Mesendoderm (in vitro differentiated cells): ENCODE data around the gene RNF213. TPM values are rescaled to one million over a fixed set of nuclear protein-coding genes. Genes with fewer than 3 reads are reported as not detected.

ENCODE experiments used
- DNase-seq: peaks from one replicate; pipeline ENCODE4 v3.0.0; 2013
- H2AK5ac ChIP-seq: 2 replicates; pipeline ENCODE4 v1.6.1; 2013; ENCODE audit warnings: low read length, inconsistent platforms
- H2BK120ac ChIP-seq: 2 replicates; pipeline ENCODE4 v1.6.1; 2013; ENCODE audit warnings: low read depth, mild to moderate bottlenecking, low read length, moderate library complexity, mixed read lengths
- H2BK15ac ChIP-seq: replicated peaks from 2 replicates; pipeline ENCODE4 v1.6.1; 2013; ENCODE audit warnings: low read depth, mild to moderate bottlenecking, moderate library complexity
- H2BK5ac ChIP-seq: 2 replicates; pipeline ENCODE4 v1.6.1; 2013; ENCODE audit warnings: low read length, inconsistent platforms
- H3K18ac ChIP-seq: 2 replicates; pipeline ENCODE4 v1.6.1; 2013; ENCODE audit warnings: mild to moderate bottlenecking, low read length, mixed read lengths
- H3K23ac ChIP-seq: one replicate; pipeline ENCODE4 v1.6.1; 2013; ENCODE audit warnings: low read length
- H3K27ac ChIP-seq: 2 replicates; pipeline ENCODE4 v1.5.1; 2013; ENCODE audit warnings: low read depth, mild to moderate bottlenecking, inconsistent platforms, low read length, moderate library complexity
- H3K27me3 ChIP-seq: 2 replicates; pipeline ENCODE4 v1.6.1; 2013; ENCODE audit warnings: low read length, control low read depth, mild to moderate bottlenecking, inconsistent platforms; ENCODE audit not compliant: insufficient read depth, poor library complexity
- H3K36me3 ChIP-seq: 2 replicates; pipeline ENCODE4 v1.6.1; 2013; ENCODE audit warnings: low read length, inconsistent platforms; ENCODE audit not compliant: control insufficient read depth, insufficient read depth
- H3K4ac ChIP-seq: one replicate; pipeline ENCODE4 v1.6.1; 2013; ENCODE audit warnings: low read depth, mild to moderate bottlenecking, low read length, moderate library complexity
- H3K4me1 ChIP-seq: 2 replicates; pipeline ENCODE4 v1.6.1; 2013; ENCODE audit warnings: low read depth, low read length, inconsistent platforms; ENCODE audit not compliant: control insufficient read depth
- H3K4me2 ChIP-seq: 2 replicates; pipeline ENCODE4 v1.6.1; 2013; ENCODE audit warnings: low read length
- H3K4me3 ChIP-seq: 2 replicates; pipeline ENCODE4 v1.5.1; 2013; ENCODE audit warnings: mild to moderate bottlenecking, low read length
- H3K56ac ChIP-seq: one replicate; pipeline ENCODE4 v1.6.1; 2013; ENCODE audit warnings: low read length
- H3K79me1 ChIP-seq: 2 replicates; pipeline ENCODE4 v1.6.1; 2013; ENCODE audit warnings: low read length, inconsistent platforms
- H3K79me2 ChIP-seq: 2 replicates; pipeline ENCODE4 v1.6.1; 2013; ENCODE audit warnings: mild to moderate bottlenecking, low read length; ENCODE audit not compliant: control insufficient read depth, insufficient read depth
- H3K9ac ChIP-seq: 2 replicates; pipeline ENCODE4 v1.6.1; 2013; ENCODE audit warnings: low read length, inconsistent platforms
- H4K5ac ChIP-seq: one replicate; pipeline ENCODE4 v1.6.1; 2013; ENCODE audit warnings: low read length
- H4K8ac ChIP-seq: one replicate; pipeline ENCODE4 v1.6.1; 2013; ENCODE audit warnings: low read depth, mild to moderate bottlenecking, control low read depth, low read length, moderate library complexity
- WGBS: extraction: QIAGEN DNeasy Blood & Tissue Kit; methylation state at CpG from one replicate; pipeline ENCODE4 v1.1.7; 2013; ENCODE audit warnings: low lambda C conversion rate, missing lambda C conversion rate; ENCODE audit not compliant: insufficient coverage; ENCODE audit errors: extremely low coverage; 5-methylcytosine and 5-hydroxymethylcytosine counted together
- polyA plus RNA-seq, 2 experiments: library from polyadenylated mRNA; stranded (reverse); fragments of 200-250 nt; gene quantifications; one replicate each; pipeline ENCODE4 v1.2.3, GENCODE V29; 2013

The RNF213 gene
- 6.6 TPM for polyA plus RNA-seq (2013, experiment 1 of 2)
- polyA plus RNA-seq (2013, experiment 2 of 2) = 6.6 TPM

DNA sequence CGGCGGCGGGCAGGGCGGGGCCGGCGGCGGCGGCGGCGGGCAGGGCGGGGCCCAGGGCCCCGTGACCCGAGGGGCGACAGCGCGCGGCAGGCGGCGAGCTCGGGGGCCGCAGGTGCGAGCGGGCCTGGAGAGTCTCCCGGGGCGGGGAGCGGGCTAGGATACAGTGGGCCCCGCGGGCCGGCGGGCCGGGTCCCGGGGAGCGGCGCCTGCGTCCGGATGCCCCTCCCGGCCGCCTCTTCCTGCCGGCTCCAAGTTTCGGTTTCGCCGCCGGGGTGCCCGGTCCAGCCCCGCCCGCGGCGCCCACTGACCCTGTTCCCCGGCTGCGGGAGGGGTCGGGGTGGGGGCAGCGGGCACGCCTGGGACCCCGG, at the start of gene RNF213:
TSS of gene RNF213 (plus strand) at position 62 of the 368 bp plus-strand sequence. CDS start 2,830 bp downstream, outside the sequence.
- Histone ChIP-seq H3K56ac (peak within 1 kb of the TSS; percentile 99), H2BK120ac (peak within 1 kb of the TSS; percentile 98), H3K18ac (peak within 1 kb of the TSS; percentile 100), H3K9ac (peak within 1 kb of the TSS; percentile 98), H3K4me1 (peaks cover 7% of the 10 kb centered on the region), H4K8ac (peak within 1 kb of the TSS; percentile 94), H2BK15ac (no peak within 1 kb of the TSS), H3K4me3 (peak within 1 kb of the TSS; percentile 81), H4K5ac (no peak within 1 kb of the TSS), H3K36me3 (no peaks in the 10 kb centered on the region), H3K4me2 (peak within 1 kb of the TSS; percentile 73), H3K79me2 (no peaks in the 10 kb centered on the region), H3K27me3 (no peaks in the 10 kb centered on the region), H3K23ac (peak within 1 kb of the TSS; percentile 98), H2BK5ac (peak within 1 kb of the TSS; percentile 95), H3K27ac (peak within 1 kb of the TSS; percentile 99), H3K79me1 (peaks cover 4% of the 10 kb centered on the region), H2AK5ac (no peak within 1 kb of the TSS), H3K4ac (peak within 1 kb of the TSS; percentile 100)
- peak; percentile 51 for DNase-seq
- no CpG with 5 or more reads among the region's 54 CpGs for WGBS

DNA sequence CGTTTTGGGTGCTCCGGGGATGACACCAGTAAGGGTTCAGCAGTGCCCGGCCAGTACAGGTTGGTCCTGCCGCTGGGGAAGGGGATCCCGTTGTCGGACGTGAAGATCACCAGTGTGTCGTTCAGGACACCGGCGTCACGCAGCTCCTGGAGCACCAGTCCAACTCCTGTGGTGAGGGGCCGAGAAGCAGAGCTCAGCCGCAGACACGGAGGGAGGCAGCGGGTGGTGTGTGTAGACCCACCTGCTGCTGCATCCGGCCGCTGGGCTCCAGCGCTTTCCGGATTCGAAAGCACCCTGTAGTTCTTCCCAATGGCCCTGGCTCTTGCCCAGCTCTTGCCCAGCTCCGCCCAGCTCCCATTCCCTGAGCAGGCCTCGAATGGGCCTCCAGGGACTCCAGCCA, 48.5 kb upstream of the RNF213 start:
- no peaks in the 10 kb centered on the region for H3K27me3 ChIP-seq
- H4K8ac ChIP-seq = no peak overlapping the region
- H3K27ac ChIP-seq = no peak overlapping the region
- H3K36me3 ChIP-seq = no peaks in the 10 kb centered on the region
- no peaks in the 10 kb centered on the region for H3K79me2 ChIP-seq
- no peak overlapping the region for H3K9ac ChIP-seq
- no peak overlapping the region for H3K18ac ChIP-seq
- H3K4ac ChIP-seq = no peak overlapping the region
- no peak overlapping the region for H3K23ac ChIP-seq
- H3K4me3 ChIP-seq = no peak overlapping the region
- no peak overlapping the region for H2BK15ac ChIP-seq
- H3K4me2 ChIP-seq = no peak overlapping the region
- H2AK5ac ChIP-seq = no peak overlapping the region
- no peak overlapping the region for H2BK120ac ChIP-seq
- no peak overlapping the region for H2BK5ac ChIP-seq
- no CpG with 5 or more reads among the region's 22 CpGs for WGBS
- no peaks in the 10 kb centered on the region for H3K79me1 ChIP-seq
- H3K56ac ChIP-seq = no peak overlapping the region
- no peak for DNase-seq
- no peaks in the 10 kb centered on the region for H3K4me1 ChIP-seq
- H4K5ac ChIP-seq = no peak overlapping the region

DNA sequence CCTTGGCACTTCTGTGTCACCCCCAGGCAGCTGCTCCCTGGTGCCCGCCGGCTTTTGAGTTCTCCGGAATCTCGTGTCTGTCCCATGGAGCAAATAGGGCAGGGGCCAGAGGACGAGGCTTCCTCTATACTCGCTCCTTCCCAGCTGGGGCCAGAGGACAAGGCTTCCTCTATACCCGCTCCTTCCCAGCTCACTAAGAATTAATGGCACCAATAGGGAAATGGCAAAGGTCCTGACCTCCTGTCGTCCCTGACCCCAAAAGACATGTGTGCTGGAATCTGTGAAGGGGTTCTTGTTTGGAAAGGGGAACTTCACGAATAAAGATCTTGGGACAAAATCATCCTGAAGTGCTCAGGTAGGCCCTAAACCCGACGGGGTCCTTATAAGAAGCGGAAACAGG, 48.1 kb upstream of the RNF213 start:
- Histone ChIP-seq H3K4me1 (no peaks in the 10 kb centered on the region), H3K4ac (no peak overlapping the region), H3K27ac (no peak overlapping the region), H3K18ac (no peak overlapping the region), H3K36me3 (no peaks in the 10 kb centered on the region), H4K8ac (no peak overlapping the region), H3K9ac (no peak overlapping the region), H3K4me2 (no peak overlapping the region), H3K4me3 (no peak overlapping the region), H3K27me3 (no peaks in the 10 kb centered on the region), H3K79me1 (no peaks in the 10 kb centered on the region), H2BK120ac (no peak overlapping the region), H2BK15ac (no peak overlapping the region), H2BK5ac (no peak overlapping the region), H2AK5ac (no peak overlapping the region), H3K79me2 (no peaks in the 10 kb centered on the region), H4K5ac (no peak overlapping the region), H3K56ac (no peak overlapping the region), H3K23ac (no peak overlapping the region)
- no CpG with 5 or more reads among the region's 12 CpGs for WGBS
- no peak for DNase-seq

DNA sequence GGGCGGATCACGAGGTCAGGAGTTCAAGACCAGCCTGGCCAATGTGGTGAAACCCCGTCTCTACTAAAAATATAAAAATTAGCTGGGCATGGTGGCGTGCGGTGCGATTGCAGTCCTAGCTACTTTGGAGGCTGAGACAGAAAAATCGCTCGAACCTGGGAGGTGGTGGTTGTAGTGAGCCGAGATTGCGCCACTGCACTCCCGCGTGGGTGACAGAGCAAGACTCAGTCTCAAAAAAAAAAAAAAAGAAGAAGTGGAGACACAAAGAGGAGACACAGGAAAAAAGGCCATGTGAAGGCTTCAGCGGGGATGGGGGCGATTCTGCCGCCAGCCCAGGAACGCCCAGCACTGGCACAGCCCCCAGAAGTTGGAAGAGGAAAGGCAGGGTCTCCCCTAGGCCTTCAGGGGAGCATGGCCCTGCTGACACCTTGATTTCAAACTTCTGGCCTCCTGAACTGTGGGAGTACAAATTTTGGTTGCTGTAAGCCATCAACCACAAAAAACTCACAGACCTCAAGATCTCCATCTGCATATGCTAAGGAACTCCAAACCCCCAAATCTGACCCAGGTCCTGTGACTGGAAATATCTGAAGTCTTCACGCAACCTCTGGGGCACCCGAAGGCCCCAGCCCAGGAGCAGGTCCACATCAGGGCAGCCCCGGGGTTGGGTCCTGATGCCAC, 47.5 kb upstream of the RNF213 start:
- no peak overlapping the region for H3K9ac ChIP-seq
- no peak overlapping the region for H3K4me2 ChIP-seq
- no peaks in the 10 kb centered on the region for H3K79me2 ChIP-seq
- no peak overlapping the region for H3K4me3 ChIP-seq
- DNase-seq = no peak
- no peak overlapping the region for H3K27ac ChIP-seq
- H2BK5ac ChIP-seq = no peak overlapping the region
- H3K56ac ChIP-seq = no peak overlapping the region
- H3K36me3 ChIP-seq = no peaks in the 10 kb centered on the region
- H4K5ac ChIP-seq = no peak overlapping the region
- no peak overlapping the region for H3K4ac ChIP-seq
- H3K27me3 ChIP-seq = no peaks in the 10 kb centered on the region
- H3K4me1 ChIP-seq = no peaks in the 10 kb centered on the region
- H3K18ac ChIP-seq = no peak overlapping the region
- no CpG with 5 or more reads among the region's 19 CpGs for WGBS
- no peak overlapping the region for H2BK15ac ChIP-seq
- no peak overlapping the region for H2AK5ac ChIP-seq
- peaks cover 3% of the 10 kb centered on the region for H3K79me1 ChIP-seq
- no peak overlapping the region for H4K8ac ChIP-seq
- H3K23ac ChIP-seq = no peak overlapping the region
- no peak overlapping the region for H2BK120ac ChIP-seq

DNA sequence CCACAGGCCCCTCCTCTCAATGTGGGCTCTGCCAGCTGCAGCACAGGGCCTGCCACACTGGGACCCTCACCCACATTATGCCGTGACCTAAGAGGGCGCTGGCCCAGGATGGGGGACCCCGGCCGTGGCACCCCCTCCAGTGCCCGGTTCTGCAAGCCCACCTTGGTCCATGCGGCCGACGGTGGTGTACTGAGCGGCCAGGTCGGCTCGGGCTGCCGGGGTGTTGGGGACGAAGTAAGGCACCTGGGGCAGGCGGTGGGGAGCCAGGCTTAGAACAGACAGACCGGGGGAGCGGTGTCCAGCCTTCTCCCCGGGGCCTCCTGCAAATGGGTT, 47.0 kb upstream of the RNF213 start:
- H3K79me1 ChIP-seq = peaks cover 3% of the 10 kb centered on the region
- H3K9ac ChIP-seq = no peak overlapping the region
- no peak overlapping the region for H3K23ac ChIP-seq
- DNase-seq = no peak
- no peak overlapping the region for H2BK15ac ChIP-seq
- H3K27ac ChIP-seq = no peak overlapping the region
- no peak overlapping the region for H2AK5ac ChIP-seq
- no CpG with 5 or more reads among the region's 17 CpGs for WGBS
- no peak overlapping the region for H3K56ac ChIP-seq
- H3K4ac ChIP-seq = no peak overlapping the region
- no peak overlapping the region for H2BK5ac ChIP-seq
- no peak overlapping the region for H2BK120ac ChIP-seq
- no peak overlapping the region for H3K4me2 ChIP-seq
- H4K8ac ChIP-seq = no peak overlapping the region
- no peaks in the 10 kb centered on the region for H3K79me2 ChIP-seq
- H3K36me3 ChIP-seq = no peaks in the 10 kb centered on the region
- no peaks in the 10 kb centered on the region for H3K27me3 ChIP-seq
- H4K5ac ChIP-seq = no peak overlapping the region
- no peak overlapping the region for H3K18ac ChIP-seq
- H3K4me1 ChIP-seq = no peaks in the 10 kb centered on the region
- no peak overlapping the region for H3K4me3 ChIP-seq
